ENCODE measurements around the gene TRIM33.
"Not testable (repeated sequence)": the region's sequence is repeated elsewhere in the genome, so short reads cannot be mapped to it uniquely, and the experiment has no call there.

The TRIM33 gene

DNA sequence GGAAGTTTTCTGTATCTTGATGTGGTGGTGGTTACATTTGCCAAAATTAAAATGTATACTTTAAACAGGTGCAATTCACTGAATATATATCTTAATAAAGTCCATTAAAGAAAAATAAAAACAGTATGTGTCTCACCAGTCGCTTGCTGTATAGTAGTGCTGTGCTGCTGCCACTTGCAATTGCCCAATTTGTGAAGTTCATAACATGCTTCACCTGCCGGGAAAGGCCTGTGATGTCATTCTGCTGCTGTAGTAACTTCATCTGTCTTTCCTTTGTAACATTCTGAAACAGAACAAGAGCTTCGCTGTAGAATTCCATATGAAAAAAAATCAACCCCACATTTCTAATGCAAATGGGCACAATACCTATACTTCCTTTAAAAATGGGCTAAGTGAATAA, 83.4 kb downstream of the TRIM33 start:
- no peak for DNase-seq (ENCODE audit: low read depth in 2 of 3, low spot score in 1 of 3)

DNA sequence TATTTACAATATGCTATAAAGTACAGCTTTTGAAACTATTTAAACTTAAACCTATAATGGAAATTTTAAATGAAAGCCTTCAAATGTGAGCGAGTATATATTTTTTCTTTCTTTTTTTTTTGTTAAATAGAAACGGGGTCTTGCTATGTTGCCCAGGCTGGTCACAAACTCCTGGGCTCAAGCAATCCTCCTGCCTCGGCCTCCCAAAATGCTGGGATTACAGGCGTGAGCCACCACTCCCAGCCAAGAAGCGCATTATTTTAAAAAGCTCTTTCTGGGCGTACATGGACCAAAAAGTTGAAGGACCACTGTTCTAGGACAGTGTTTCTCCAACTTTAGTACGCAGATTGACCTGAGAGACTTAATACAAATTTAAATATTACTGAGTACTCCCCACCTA, 87.5 kb downstream of the TRIM33 start:
- no peak for DNase-seq (ENCODE audit: low read depth in 2 of 3, low spot score in 1 of 3)

DNA sequence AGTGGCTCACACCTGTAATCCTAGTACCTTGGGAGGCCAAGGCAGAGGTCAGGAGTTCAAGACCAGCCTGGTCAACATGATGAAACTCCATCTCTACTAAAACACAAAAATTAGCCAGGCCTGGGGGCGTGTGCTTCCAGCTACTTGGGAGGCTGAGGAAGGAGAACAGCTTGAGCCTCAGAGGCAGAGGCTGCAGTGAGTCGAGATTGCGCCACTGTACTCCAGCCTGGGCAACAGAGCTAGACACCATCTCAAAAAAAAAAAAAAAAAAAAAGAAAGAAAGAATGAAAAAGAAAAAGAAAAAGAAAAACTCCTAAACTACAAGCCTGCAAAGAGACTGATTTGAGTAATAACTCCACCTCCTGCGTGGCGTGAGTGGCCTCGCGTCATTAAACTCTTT, 92.1 kb downstream of the TRIM33 start:
- DNase-seq (ENCODE audit: low read depth in 2 of 3, low spot score in 1 of 3): not testable (repeated sequence)

DNA sequence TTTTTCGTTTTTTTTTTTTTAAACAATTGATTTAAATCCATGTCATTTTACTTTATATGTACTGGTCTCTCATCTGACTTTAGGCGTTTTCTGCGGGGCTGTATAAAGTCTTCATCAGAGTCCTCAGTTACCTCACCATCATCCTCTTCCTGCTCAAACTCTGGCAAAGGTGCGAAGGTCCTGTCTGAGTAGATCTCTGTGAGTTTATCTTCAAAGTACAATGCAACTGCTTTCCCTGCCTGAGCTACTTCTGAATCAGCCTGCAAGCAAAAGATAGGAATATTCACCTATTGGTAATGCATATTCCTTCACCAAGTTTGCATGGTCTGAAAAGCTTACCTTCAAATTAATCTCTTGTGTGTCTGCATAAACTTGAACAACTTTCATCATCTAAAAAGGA, 113.4 kb downstream of the TRIM33 start:
- no peak for DNase-seq (ENCODE audit: low read depth in 2 of 3, low spot score in 1 of 3)

DNA sequence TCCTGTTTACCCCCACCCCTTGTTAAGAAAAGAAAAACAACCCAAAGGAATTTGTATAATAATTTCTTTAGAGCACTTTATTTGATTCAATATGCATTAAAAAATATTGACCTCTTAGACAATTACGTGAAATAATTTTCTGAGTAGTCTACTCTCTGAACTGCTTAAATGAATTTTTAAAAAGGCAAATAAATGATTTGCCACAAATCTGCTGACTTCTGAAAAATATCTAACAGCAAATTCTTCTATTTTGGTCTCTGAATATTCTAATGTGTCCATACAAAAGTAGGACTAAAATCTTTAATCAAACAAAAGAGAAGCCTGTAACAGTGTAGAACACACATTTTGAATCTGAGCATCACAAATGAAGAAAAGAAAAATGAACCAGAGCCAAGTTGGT, 115.1 kb downstream of the TRIM33 start:
- no peak for DNase-seq (ENCODE audit: low read depth in 2 of 3, low spot score in 1 of 3)

DNA sequence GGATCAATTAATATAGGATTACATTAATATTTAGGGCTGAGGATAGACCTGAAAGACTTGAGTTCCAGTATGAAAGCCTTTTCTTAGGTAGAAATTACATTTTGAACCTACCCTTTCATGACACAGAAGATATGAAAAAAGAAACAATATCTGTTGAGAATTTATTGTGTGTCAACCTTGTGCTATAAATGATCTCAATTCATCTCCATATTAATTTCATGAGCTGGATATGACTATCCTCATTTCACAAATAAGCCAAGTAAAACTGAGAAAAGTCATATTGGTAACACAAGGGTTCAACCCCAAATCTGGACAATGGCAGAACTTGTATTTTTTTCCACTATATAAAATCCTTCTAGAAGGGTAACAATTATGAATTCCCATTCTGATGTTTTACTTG, 120.0 kb downstream of the TRIM33 start:
- no peak for DNase-seq (ENCODE audit: low read depth in 2 of 3, low spot score in 1 of 3)

DNA sequence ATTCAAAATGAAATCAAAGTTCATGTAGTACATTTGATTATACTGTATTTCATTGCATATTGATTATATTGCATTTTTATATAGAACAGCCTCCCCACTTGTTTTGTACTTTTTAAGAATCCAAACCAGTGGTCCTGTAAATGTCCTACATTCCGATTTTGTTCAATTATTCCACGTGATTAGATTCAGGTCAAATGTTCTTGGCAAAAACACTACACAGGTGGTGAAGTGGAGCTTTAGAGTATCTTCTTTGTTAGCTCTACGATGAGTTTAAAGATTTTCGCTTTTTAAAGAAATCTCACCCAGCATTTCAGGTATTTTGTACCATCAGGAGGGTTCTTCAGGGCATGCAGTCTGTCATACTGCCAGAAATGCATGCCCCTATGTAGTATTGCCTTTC, 120.6 kb downstream of the TRIM33 start:
- no peak for DNase-seq (ENCODE audit: low read depth in 2 of 3, low spot score in 1 of 3)

DNA sequence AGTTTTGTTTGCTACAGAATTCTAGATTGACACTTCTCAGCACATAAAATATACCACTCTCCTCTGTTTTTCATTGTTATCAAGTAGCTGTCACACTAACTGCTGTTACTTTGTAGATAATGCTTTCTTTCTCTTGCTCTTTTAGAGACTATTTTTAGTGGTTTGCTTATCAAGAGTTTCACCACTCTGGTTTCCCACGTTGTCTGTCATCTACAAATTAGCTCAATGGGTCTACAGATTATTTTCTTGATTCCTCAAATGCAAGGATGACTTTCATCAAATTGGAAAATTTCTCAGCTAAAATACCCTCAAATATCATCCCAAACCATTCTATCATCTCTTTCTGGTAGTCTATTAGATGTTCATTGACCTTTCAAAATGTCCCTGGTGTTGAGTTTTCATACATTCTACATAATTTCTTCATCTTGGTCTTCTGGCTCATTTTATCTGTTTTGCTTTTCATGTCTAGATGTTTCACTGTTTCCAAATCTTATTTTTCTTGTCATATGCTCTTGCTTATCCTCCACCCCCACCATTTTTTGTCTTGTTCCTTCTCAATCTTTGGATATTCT, 122.5 kb downstream of the TRIM33 start:
- no peak for DNase-seq (ENCODE audit: low read depth in 2 of 3, low spot score in 1 of 3)

DNA sequence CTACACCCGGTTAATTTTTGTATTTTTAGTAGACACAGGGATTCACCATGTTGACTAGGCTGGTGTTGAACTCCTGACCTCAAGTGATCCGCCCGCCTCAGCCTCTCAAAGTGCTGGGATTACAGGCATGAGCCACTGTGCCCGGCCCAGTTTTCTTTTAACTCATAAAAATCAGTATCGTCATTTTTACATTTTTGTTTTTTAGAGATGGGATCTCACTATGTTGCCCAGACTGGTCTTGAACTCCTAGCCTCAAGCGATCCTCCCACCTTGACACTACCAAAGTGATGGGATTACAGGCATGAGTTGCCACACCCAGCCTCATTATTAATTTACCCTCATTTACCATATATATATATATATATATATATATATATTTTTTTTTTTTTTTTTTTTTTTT, 123.4 kb downstream of the TRIM33 start:
- DNase-seq (ENCODE audit: low read depth in 2 of 3, low spot score in 1 of 3): not testable (repeated sequence)

DNA sequence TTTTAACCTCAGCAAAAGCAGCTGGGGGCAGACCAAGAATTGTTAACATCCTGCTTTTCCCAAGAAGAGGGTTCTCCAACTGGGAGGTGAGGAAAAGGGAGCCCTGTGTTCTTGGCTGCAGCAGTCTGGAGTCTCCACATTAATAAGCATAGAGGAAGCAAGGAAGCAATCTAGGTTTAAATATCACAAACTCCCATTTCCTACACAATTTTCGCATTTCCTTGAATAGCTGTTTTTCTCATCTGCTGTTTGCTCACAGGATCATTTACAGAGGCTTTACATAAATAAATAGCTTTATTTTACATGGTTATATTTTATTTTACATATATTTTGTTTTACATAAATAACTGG, 124.0 kb downstream of the TRIM33 start:
- no peak for DNase-seq (ENCODE audit: low read depth in 2 of 3, low spot score in 1 of 3)

DNA sequence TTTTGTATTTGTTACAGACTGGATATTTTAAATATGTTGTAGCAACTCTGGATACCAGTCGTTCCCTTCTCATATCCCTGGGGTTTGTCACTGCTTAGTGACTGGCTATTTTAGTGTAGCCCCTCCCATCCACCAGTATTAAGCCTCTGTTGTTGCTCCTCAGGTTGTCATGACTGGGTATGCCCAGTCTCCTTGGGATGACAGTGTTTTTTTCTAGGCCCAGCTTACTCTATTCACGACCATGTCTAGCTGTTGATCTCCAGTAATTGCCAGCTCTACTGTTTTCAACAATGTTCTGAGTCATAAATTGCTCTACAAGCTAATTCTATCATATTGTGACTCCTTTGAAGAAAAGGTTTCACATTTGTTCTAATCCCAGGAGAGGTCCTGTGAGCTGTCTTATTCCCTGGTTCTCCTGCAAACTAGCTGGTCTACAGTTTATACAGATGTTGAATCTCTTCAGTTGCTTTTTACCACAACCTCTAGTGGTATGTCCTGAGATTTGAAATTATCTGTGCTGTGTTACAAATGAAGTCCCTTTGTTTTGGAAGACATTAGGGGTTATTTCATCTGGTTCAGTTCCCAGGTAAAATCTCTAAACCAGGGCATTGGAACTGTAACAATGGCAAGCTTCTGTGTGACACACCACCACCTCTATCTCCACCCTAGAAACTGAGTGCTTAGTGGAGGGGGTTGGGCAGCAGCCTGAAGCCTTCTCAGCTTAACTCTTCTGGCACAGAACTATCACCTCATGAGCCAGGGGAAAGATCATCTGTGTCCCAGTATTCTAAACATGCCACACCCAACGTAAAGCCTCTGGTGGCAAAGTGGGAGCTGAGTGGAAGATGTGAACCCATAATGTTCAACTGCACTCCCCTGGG, 124.6 kb downstream of the TRIM33 start:
- no peak for DNase-seq (ENCODE audit: low read depth in 2 of 3, low spot score in 1 of 3)

DNA sequence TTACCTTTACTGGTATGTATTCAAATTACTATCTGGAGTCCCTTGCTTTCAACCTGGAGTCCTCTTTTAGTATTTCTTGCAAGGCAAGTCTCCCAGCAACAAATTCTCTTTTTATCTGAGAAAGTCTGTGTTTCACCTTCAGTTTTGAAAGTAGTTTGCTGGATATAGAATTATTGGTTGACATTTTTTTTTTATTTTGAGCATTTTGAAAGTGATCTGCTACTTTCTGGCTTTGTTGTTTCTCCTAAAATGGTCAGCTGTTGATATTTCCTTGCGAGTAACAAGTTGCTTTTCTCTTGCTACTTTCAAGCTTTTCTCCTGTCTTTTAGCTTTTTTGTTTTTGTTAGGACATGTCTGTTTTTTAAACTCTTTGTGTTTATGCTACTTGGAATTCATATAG, 126.1 kb downstream of the TRIM33 start:
- no peak for DNase-seq (ENCODE audit: low read depth in 2 of 3, low spot score in 1 of 3)

DNA sequence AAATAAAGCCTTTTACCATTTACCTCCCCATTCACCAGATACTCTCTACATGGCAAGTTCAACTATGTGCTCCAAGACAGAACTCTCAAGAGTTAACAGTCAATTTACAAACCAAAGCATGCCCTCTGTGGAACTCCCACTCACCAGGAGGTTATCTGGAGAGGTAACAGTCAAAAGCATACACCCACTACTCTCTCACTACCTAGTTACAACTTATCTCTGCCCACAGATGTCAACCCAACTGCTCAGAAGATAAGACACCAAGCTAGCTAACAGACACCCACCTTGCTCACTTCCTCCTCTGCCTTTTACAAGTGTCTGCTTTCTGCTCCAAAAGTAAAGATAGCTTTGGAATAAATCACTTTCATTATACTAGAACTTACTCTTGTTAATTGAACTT, 131.0 kb downstream of the TRIM33 start:
- no peak for DNase-seq (ENCODE audit: low read depth in 2 of 3, low spot score in 1 of 3)

DNA sequence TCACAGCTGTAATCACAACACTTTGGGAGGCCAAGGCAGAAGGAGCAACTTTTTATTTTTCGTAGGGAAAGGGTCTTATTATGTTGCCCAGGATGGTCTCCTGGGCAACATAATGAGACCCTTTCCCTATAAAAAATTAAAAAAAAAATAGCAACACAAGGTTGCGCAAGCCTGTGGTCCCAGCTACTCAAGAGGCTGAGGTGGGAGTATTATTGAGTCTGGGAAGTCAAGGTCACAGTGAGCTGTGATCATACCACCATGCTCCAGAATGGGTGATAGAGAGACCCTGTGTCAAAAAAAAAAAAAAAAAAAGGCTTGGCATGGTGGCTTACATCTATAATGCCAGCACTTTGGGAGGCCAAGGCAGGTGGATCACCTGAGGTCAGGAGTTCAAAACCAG, 131.6 kb downstream of the TRIM33 start:
- DNase-seq (ENCODE audit: low read depth in 2 of 3, low spot score in 1 of 3): no peak

DNA sequence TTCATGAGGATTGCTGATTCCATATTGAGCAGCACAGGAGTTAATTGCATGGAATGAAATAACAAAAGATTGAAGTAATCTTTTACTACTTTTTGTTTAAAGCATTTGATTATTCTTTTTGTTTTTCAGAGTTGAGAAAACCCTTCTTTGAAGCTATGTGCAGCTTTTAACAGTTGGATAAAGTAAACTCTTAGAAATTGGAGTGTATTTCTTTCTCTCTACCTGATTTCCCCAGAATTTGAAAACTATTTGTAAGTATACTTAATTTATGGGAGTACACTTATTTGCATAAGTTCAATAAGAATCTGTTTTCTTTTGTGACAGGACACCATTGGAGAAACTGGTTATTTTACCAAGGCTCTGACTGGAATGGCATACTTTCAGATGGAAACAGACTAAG, 133.6 kb downstream of the TRIM33 start:
- DNase-seq (ENCODE audit: low read depth in 2 of 3, low spot score in 1 of 3): no peak

DNA sequence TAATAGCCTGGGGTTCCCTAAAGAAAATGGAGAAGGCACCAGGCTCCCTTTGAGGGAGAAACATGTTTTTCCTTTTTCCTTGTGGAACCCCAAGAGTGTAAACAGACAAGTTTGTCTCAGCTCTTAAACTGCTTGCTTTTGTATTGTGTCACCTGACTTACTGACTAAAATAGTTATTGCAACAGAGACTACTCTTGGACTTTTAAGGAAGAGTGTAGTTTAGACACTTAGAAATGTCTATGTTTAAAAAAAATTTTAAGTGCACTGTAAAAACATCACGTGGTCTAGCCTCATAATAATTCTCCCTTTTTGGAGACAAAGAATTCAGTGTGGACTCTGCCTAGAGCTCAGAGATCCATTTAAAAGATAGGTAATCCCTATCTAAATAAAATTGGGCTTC, 141.1 kb downstream of the TRIM33 start:
- no peak for DNase-seq (ENCODE audit: low read depth in 2 of 3, low spot score in 1 of 3)

DNA sequence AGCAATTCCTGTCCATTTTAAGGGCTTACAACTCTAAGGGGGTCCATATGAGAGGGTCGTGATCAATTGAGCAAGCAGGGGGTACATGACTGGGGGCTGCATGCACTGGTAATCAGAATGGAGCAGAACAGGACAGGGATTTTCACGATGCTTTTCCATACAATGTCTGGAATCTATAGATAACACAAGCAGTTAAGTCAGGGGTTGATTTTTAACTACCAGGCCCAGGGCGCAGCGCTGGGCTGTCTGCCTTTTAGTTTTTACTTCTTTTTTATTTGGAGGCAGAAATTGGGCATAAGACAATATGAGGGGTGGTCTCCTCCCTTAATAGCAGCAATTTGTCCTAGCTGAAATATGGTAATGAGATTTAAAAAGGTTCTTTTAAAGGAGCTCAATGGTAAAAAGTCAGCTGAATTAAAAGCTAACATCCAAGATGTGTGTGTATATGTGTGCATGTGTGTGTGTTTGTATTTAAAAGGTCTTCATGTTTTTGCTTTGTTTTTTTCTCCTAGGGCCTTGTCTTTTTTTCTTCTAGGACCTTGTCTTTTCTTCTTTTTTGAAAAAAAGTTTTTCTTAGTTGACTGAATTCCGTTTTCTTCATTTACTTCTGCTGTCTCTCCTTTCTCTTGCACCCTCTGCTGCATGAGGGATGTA, 141.6 kb downstream of the TRIM33 start:
- not testable (repeated sequence) for DNase-seq (ENCODE audit: low read depth in 2 of 3, low spot score in 1 of 3)

DNA sequence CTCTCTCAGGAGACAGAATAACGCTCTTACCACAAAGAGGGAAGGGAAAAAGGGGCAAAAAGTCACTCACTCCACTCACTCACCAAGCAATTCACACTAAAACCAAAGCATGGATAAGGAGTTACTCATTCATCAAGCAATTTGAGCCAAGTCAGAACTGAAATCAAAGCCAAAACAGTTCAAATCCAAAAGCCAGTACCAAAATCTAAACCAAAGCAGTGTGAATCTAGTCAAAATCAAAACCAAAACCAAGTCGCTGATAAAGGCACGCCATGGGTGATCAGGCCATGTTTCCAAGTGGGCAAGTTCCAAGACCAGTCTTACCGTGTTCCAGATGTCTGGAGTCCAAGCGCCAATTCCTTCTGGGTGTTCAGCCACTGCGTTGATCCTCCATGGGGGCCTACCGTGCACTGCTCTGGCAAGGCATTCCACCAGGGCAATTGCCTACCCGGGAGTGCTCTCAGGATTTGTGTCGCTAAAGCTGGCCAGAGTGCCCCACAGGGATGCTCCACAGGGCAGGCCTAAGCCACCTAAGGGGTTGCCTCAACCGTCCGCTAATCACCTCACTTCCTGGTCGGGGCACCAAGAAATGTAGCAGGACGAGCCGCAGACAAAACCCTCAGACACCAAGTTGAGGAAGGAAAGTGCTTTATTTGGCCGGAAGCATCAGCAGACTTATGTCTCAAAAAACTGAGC, 142.3 kb downstream of the TRIM33 start:
- DNase-seq (ENCODE audit: low read depth in 2 of 3, low spot score in 1 of 3): no peak

DNA sequence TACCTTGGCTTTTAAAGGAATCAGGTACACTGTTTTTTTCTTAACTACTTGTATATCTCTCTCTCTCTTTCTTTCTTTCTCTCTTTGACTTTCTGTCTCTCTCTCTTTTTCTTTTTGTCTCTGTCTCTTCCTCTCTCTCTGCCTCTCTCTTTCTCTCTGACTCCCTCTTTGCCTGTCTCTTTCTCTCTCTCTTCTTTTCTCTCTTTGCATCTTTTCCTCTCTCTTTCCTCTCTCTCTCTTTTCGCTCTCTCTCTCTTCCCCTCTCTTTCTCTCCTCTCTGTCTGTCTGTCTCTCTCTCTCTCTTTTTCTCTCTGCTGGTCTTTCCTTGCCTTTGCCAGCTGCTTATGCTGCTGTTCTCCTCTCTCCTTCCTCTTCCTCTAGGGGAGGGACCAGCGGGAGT, 143.2 kb downstream of the TRIM33 start:
- no peak for DNase-seq (ENCODE audit: low read depth in 2 of 3, low spot score in 1 of 3)

DNA sequence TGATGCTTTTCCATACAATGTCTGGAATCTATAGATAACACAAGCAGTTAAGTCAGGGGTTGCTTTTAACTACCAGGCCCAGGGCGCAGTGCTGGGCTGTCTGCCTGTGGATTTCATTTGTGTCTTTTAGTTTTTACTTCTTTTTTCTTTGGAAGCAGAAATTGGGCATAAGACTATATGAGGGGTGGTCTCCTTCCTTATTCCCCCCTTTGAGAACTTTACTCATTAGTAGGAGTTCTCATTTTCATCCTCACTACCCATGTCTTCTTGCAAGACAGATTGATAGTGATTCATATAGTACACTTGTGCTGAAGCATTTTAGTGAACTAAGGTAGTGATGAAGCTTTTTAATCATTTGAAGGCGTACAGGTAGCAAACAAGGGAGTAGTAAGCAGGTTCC, 147.8 kb downstream of the TRIM33 start:
- not testable (repeated sequence) for DNase-seq (ENCODE audit: low read depth in 2 of 3, low spot score in 1 of 3)

DNA sequence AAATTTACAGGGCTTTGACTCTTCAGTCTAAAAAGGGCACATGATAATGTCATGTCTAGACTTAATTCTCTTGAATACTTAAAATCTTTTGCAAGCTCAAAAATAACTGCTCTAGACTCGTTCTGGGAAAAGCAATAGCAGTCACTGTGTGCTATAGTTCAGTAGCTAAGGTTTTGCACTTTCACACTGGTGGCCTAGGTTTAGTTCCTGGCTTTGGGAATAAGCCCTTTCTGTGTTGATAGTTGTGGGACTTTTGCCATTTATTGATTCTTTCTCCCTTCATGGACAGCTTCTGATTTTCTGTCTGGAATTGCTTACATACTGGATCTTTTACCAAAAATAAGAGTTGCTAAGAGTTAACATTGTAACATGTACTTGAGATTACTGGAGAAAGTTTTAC, 151.2 kb downstream of the TRIM33 start:
- no peak for DNase-seq (ENCODE audit: low read depth in 2 of 3, low spot score in 1 of 3)

DNA sequence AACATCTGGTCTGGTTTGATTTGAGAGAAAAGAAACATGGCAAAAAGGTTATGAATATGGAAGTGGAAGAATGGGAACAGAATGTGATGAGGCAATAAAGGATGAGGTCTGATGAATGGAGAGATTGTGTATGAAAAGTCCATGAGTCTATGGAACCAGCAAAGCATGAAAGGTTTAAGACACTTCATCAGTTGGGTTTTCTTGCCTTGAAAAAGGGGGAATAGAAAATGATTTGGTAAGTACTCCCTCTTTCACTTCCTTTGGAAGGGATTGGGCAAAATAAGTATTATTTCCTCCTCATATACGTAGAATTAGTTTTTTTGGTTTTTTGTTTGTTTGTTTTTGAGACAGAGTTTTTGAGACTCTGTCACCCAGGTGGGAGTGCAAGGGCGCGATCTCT, 155.8 kb downstream of the TRIM33 start:
- no peak for DNase-seq (ENCODE audit: low read depth in 2 of 3, low spot score in 1 of 3)
